ENCODE measurements around the gene KRT20.
A peak's percentile ranks its signal among the peaks of the same experiment; 100 is the strongest.
"Not testable (repeated sequence)": the region's sequence is repeated elsewhere in the genome, so short reads cannot be mapped to it uniquely, and the experiment has no call there.

The KRT20 gene, protein sequence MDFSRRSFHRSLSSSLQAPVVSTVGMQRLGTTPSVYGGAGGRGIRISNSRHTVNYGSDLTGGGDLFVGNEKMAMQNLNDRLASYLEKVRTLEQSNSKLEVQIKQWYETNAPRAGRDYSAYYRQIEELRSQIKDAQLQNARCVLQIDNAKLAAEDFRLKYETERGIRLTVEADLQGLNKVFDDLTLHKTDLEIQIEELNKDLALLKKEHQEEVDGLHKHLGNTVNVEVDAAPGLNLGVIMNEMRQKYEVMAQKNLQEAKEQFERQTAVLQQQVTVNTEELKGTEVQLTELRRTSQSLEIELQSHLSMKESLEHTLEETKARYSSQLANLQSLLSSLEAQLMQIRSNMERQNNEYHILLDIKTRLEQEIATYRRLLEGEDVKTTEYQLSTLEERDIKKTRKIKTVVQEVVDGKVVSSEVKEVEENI

DNA sequence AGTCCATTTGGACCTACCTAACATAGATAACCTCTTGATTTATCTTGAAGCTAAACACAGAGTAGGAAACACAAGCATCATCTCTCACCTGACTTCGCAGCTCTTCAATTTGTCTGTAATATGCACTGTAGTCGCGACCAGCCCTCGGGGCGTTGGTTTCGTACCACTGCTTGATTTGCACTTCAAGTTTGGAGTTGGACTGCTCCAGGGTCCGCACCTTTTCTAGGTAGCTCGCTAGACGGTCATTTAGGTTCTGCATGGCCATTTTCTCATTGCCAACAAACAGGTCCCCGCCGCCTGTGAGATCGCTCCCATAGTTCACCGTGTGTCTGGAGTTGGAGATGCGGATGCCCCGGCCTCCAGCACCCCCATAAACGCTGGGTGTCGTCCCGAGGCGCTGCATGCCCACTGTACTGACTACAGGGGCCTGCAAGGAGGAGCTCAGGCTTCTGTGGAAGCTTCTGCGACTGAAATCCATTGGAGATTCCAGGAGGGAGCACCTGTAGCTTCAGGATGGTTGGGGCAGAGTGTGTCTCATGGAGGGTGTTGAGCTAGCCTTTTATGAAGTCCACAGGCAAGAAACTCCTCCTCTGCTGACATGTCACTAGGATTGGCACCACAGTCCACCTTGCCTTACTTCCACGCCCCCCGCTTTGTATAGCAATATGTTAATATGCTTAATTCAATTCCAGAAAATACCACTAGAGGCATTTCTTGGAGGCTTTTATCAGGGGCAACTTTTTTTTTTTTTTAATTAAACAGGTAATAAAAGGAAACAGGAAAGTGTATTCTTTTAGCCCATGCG, at the start of gene KRT20:
Gene KRT20, minus strand, starts transcription at position 535 of the 805 bp plus-strand sequence. Its CDS starts 57 bp downstream, at position 478.
- DNase-seq = no peak

- no peak for DNase-seq
Observed at GRCh38 chr17:40932608-40933007, 47.6 kb upstream of the KRT20 start.

DNA sequence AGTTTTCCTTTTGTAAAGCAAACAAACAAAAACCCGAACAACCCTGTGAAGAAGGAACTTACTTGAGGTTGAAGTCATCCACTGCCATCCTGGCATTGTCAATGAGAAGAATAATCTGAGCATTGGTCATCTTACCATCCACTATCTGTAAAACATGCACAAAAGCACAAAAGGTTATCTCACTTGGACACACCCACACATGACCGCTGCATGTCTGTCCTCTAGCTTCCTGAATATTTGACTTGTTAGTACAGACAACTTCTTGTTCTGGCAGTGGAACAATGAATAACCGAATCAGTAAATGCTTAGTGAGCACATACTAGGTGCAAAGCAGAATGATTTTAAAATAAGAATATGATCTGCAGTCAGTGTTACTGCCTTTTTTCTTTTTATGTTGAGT, 46.3 kb upstream of the KRT20 start:
- no peak for DNase-seq

DNA sequence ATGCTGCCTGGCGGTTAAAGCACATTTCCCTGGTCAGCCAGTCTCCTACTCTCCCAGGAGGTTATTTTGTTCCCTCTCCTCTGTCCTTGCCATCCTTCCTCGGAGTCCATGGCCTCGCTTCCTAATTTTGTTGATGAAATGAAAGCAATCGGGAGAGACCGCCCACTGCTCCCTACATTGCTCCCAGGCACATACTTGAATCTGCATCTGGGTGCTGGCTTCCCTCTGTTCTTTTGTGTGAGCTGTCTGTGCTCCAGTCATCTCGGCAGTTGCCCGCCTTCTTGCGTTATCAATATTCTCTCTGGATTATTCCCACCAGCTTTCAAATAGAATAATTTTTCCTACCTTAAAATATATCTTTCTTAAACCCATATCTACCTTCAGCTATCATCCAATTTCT, 41.3 kb upstream of the KRT20 start:
- no peak for DNase-seq

- no peak for DNase-seq
Observed at GRCh38 chr17:40922239-40922638, 37.2 kb upstream of the KRT20 start.

DNA sequence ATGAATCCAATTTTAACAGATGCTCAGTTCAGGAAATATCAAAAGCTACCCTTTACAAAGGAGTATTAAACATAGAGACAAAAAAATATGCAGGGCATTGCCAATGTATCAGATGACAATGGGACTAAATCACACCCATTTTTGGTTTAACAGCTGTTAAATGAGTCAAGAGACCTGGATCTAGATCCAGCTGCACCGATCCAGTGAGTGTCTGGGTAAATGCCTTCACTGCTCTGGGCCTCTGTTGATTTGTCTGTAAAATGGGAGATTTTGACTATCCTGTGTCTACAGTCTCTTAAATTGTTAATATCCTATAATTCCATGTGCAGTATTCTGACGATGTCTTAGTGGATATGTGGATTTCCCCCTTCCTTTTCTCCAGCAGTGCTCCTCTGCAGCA, 36.0 kb upstream of the KRT20 start:
- no peak for DNase-seq

GRCh38 chr17:40917116-40917515, 32.1 kb upstream of the KRT20 start:
- not testable (repeated sequence) for DNase-seq

DNA sequence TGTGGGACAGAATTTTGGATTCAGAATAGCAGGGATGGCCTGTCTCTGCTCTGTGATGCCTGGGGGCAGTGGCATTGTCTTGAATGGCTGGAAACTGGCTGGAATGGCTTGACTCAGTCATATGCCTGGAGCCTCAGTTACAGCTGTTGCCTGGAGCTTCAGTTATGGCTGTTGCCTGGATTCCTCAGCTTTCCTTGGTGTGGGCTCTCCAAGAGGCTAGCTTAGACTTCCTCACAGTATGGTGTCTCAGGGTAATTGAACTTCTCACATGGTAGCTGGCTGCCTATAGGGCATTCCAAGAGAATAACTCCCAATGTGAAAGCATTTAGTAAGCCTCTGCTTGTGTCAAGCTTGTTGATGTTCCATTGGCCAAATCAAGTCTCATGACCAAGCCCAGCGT, 31.3 kb upstream of the KRT20 start:
- DNase-seq = no peak

- no peak for DNase-seq
Observed at GRCh38 chr17:40915721-40916256, 30.7 kb upstream of the KRT20 start.

- no peak for DNase-seq
Observed at GRCh38 chr17:40915199-40915661, 30.2 kb upstream of the KRT20 start.

DNA sequence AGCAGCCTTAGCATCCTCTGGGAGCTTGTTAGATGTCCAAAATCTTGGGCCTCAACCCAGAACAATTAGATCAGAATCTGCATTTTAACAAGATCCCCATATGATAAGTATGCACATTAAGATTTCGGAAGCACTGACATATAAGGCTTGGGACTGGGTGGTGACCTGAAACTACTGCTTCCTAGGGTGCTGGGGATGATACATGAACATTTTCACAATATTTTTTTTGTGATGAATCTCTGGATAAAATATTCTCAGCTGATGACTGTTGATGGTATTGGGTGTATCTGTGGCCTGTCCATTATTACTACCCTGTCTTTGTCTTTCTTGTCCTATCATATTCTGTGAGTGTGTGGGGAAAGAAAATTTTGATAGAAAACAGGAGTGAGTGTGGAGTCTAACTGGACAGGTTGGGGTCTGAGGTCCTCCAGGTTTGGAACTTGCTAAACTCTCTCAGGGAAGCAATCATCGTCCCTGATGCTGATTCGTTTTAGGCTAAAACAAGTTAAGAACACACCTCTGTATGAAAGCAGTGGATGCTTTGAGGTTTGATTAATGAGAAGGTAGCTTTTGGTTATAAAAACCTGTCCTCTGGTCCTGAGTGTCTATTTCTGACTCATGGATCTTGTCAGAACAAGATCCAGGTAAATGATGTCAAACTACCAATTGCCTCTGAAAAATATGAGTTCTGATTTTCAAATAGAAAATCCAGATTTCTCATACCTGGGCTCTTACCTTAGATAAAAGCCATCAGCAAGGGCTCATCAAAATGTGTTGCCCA, 29.2 kb upstream of the KRT20 start:
- DNase-seq = no peak

DNA sequence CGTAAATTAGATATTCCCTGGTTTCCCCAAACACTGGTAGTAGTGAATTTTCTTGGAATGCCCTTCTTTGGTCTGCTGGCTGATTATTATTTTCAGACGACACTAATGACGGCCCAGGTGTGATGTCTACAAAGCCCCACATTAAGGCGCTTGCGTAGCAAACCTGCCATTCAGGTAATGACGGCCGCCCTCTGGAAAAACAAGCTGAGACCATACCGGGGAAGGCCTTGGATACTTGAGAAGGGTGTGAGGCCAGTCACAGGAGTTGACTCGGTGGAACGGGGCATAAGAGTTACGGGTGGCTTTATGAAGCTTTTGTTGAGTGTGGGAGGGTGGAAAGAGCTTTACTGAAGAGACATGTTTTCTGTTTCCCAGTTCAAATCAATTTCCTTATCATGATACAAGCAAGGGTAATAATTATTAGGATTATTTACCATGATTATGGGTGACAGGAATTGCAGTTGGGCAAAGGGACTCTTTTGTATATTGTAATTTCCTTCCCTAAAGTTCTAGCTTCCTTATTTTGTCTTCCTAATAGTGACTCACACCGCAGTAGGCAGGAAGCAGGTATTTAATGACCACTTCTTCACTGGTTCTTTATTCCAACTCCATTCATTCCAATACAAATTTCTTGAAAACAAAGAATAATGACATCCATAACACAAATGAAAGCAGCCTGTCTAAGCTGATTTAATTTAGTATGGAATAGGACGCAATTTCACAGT, 27.6 kb upstream of the KRT20 start:
- no peak for DNase-seq

GRCh38 chr17:40910441-40910841, 25.4 kb upstream of the KRT20 start:
- DNase-seq = no peak

DNA sequence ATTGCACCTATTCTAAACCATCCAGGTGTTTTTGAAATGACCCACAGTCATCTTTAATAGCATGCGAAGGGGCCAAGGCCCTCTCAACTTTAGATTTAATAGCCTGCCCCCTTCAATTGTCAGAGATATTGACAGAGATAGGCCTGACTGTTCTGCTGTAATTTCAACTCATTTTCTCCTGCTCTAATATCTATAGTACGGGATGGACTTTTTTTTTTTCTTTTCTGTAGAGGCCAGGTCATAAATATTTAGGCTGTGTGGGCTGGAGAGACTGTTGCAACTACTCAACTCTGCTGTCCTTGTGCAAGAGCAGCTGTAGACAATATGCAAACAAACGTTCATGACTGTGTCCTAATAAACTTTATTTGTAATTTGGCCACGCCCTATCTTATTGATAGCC, 24.7 kb upstream of the KRT20 start:
- peak; percentile 77 for DNase-seq

DNA sequence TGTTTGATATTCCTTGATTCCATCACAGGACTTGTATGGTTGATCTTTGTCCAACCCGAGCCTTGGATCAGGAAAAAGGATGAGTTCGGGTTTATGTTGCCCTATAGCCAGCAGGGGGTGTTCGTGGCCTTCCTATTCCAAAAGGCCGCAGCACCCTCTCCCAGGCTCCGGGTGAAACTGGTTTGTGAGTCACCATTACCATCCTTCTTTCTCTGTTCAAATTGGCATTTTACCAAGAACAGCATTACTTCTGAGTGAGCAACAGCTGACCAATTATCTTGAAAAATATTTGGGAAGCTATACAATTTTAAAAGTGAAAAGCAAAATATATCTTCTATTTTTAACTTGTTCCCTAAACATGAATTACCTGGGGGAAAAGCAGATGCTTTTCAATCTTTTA, 24.3 kb upstream of the KRT20 start:
- DNase-seq = peak; percentile 93

GRCh38 chr17:40906613-40907012, 21.6 kb upstream of the KRT20 start:
- no peak for DNase-seq

DNA sequence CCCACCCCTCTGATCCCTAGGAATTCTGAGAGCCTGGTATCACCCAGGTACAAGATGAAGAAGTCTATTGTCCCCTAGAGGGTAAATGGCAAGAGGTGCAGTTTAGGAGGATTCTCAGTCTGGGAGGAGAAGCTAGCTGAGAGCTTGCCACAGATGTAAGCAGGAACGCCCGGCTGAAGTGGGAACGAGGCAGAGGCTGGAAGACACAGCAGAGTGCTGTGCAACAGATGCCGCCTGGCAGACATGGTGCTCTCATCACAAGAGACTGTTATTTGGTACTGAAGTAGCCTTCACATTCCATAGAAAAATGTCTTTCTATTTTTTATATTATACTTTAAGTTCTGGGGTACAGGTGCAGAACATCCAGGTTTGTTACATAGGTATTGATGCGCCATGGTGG, 20.3 kb upstream of the KRT20 start:
- DNase-seq = no peak

DNA sequence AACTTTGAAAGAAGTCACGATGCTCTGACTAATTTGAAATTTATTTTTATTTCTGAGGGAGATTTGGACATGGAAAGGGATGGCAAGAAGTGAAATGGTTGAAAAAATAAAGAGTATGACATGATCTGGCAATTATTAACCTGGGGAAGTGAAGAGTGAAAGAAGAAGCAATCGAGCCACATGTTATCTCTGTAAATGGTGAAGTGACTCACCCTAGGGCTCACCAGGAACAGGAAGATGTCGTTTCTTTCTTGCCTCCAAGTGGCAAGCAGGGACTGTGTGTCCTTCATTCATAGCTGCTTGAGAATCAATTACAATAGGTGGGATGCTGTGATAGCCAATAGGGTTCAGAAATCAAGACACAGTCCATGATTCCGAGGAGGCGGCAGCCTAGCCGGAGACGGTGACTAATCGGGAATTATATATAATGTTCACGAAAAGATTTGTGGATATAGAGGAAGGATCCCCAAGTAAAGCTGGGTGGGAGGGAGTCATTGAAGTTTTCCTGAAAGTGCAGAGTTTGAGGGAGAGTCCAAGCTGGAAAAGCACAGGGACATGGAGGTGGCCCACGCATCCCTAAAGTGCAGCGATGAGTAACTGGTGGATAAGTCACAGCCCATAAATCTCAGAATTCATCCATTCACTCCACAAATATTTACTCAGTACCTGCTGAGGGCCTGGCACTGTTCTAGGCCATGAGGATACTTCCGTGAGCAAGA, 18.2 kb upstream of the KRT20 start:
- DNase-seq = peak; percentile 72

DNA sequence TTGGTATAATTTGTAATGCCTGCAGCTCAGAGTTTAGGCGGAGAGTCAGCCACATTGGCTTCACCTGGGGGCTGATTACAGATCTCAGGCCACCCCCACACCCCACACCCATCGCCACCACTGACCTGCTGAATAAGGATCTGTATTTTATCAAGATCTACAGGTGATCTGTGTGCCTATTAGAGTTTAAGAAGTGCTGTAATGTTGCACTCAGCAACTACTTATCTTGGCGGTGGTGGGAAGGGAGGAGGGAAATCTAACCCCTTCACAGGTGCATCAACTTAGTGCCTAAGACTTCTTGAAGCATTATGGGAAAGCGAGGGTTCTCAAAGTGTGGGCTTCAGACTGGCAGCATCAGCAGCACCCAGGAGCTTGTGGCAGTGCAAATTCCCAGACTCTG, 17.5 kb upstream of the KRT20 start:
- DNase-seq = no peak

GRCh38 chr17:40901981-40902474, 17.0 kb upstream of the KRT20 start:
- DNase-seq = no peak

GRCh38 chr17:40900809-40901356, 15.8 kb upstream of the KRT20 start:
- DNase-seq = no peak

Data from DMS79 treated with DMSO at 0.1 percent for 48 hours (cell line).